K562 (cell line): ENCODE data around the gene HOXB4. TPM values are rescaled to one million over a fixed set of nuclear protein-coding genes. Genes with fewer than 3 reads are reported as not detected.
A peak's percentile ranks its signal among the peaks of the same experiment; 100 is the strongest.

Experiments
- KAT7 ChIP-seq: sonication (generic); formaldehyde crosslinking; IDR thresholded peaks from 2 replicates; pipeline ENCODE4 v1.8.0; 2022; ENCODE audit warnings: missing genetic modification reagents, mild to moderate bottlenecking, borderline replicate concordance
- L3MBTL2 ChIP-seq: fragments of 450-650 bp; IDR thresholded peaks from 2 replicates; pipeline ENCODE4 v1.6.1; 2016; ENCODE audit warnings: mild to moderate bottlenecking, moderate library complexity
- MAZ ChIP-seq, 2 experiments: fragments of 450-650 bp in 1 of 2; sonication (generic) in 1 of 2; formaldehyde crosslinking; IDR thresholded peaks in 1 of 2; conservative IDR thresholded peaks in 1 of 2; 2 replicates each; pipeline versions ENCODE4 v1.4.0 to v1.5.0; 2020; ENCODE audit warnings: mild to moderate bottlenecking in 1 of 2, missing genetic modification reagents in 1 of 2
- MEIS2 ChIP-seq: fragments of 450-650 bp; IDR thresholded peaks from 2 replicates; pipeline ENCODE4 v1.6.1; 2014; ENCODE audit warnings: mild to moderate bottlenecking; ENCODE audit not compliant: partially characterized antibody
- MTA3 ChIP-seq: fragments of 450-650 bp; formaldehyde crosslinking; IDR thresholded peaks from 2 replicates; pipeline ENCODE4 v1.6.1; 2017; ENCODE audit warnings: mild to moderate bottlenecking, borderline replicate concordance
- OTX1 ChIP-seq: fragments of 450-650 bp; formaldehyde crosslinking; IDR thresholded peaks from 2 replicates; pipeline ENCODE4 v1.4.0; 2022; ENCODE audit warnings: mild to moderate bottlenecking
- SIN3A ChIP-seq, 2 experiments: fragments of 150-350 bp in 1 of 2; IDR thresholded peaks; 2 replicates each; pipeline ENCODE4 v1.6.1; 2011 to 2016; ENCODE audit warnings: borderline replicate concordance in 2 of 2, low read depth in 2 of 2, low read length in 2 of 2, mild to moderate bottlenecking in 2 of 2, moderate library complexity in 2 of 2; ENCODE audit not compliant: control insufficient read depth in 1 of 2
- SPI1 ChIP-seq: IDR thresholded peaks from 2 replicates; pipeline ENCODE4 v1.6.1; 2011; ENCODE audit warnings: low read depth, low read length, control low read depth, borderline replicate concordance
- THAP12 ChIP-seq: fragments of 250-450 bp; sonication (Bioruptor Pico); IDR thresholded peaks from 2 replicates; pipeline ENCODE4 v1.9.0; 2021; ENCODE audit warnings: mild to moderate bottlenecking, inconsistent platforms
- YY1 ChIP-seq, 3 experiments: IDR thresholded peaks; 2 replicates each; pipeline ENCODE4 v1.6.1; 2011; ENCODE audit warnings: low read length in 2 of 3, mild to moderate bottlenecking in 2 of 3, moderate library complexity in 2 of 3, borderline replicate concordance in 1 of 3, control low read depth in 1 of 3, low read depth in 1 of 3; ENCODE audit not compliant: insufficient read depth in 3 of 3, insufficient replicate concordance in 2 of 3, control insufficient read depth in 1 of 3, insufficient read length in 1 of 3; ENCODE audit errors: extremely low read depth in 1 of 3
- ZBTB17 ChIP-seq: fragments of 450-650 bp; formaldehyde crosslinking; IDR thresholded peaks from 2 replicates; pipeline ENCODE4 v1.4.0; 2020; ENCODE audit warnings: mild to moderate bottlenecking
- ZNF253 ChIP-seq: fragments of 250-450 bp; sonication (Bioruptor Pico); conservative IDR thresholded peaks from 2 replicates; pipeline ENCODE4 v1.6.1; 2021; ENCODE audit warnings: mild to moderate bottlenecking
- ZNF780A ChIP-seq: fragments of 250-450 bp; sonication (Bioruptor Pico); IDR thresholded peaks from 2 replicates; pipeline ENCODE4 v1.5.0; 2021; ENCODE audit warnings: mild to moderate bottlenecking
- polyA plus RNA-seq, 8 experiments: library from polyadenylated mRNA; depleted of rRNA in 4 of 8; stranded (reverse) in 5 of 8; unstranded in 3 of 8; fragments of >200 nt; fragmentation: Nextera tagmentation in 2 of 8; fragmentation: Illumina TruSeq in 1 of 8; extraction: Ambion mirVana in 2 of 8; extraction: Trizol in 1 of 8; gene quantifications; 2 replicates each; pipeline versions ENCODE4 v1.2.1 to v1.2.3, GENCODE V29; 2011 to 2014; ENCODE audit warnings: inconsistent platforms in 1 of 8, missing spikeins in 1 of 8
- total RNA-seq, 7 experiments: library from RNA; depleted of rRNA in 6 of 7; stranded (reverse); fragments of >200 nt in 6 of 7; fragmentation: Illumina TruSeq in 2 of 7; extraction: Trizol in 2 of 7; gene quantifications; 2 replicates each; pipeline versions ENCODE4 v1.2.1 to v1.2.3, GENCODE V29; 2011 to 2021; ENCODE audit warnings: low replicate concordance in 1 of 7
- TF ChIP-seq, protein P1 (sequence below): fragments of 450-650 bp; formaldehyde crosslinking; IDR thresholded peaks from 2 replicates; pipeline ENCODE4 v1.4.0; 2022; ENCODE audit warnings: mild to moderate bottlenecking, moderate library complexity

Gene HOXB4
- total and polyA plus RNA-seq, 9 of the 15 experiments (the other 6 are each of a cell fraction or from before 2014, with no cell fraction given): 1.6 to 34.9 (median 14.9) TPM

DNA sequence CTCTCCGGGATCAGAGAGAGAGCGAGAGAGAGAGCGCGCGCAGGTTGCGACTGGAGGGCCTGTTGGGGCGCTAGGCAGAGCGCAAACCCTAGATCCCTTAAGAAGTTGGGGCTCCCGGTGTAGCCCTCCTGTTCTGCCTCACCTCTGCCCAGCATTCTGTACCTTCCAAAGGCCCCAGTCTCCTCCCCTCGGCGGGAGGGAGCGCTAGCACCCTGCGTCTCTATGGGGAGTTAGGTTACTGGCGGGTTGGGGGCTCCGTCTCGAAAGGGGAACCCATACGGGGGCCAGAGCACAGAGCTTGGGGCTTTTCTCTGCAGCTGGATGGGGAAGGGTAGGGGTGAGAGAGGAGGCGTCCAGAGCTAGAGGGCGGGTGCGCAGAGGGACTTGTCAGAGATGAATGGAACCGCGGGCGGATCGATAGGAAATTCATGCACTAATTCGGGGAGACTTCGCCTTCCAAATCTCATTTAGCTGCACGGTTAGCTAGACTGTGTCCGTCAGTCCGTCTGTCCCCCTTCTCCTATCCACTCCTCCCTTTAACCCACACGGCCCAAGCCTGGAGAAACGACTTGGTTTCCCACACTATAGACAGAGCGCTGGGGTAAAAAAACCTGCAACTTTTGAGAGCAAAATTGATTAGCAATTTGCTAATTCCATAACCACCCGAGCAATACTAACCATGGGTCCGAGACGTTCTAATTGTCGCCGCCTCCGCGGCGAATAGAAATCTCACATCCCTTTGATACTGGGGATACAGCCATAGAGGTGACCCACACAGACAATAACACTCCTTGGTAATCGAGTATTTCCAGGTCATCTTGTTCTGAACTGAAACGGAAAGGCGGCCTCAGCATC is 693 bp upstream of the HOXB4 start (continued):
- peak; percentile 64; the same call in 1 of the 2 replicates for TF ChIP-seq ZNF780A (CRISPR knock-in tag)
- peak; percentile 44 for TF ChIP-seq MEIS2
- 0 out of 2 replicates have a peak, but pooled peaks have one; percentile 19 for TF ChIP-seq THAP12 (CRISPR knock-in tag)
- 0 out of 2 replicates have a peak, but pooled peaks have one; percentile 43 for TF ChIP-seq MTA3
- TF ChIP-seq MAZ (CRISPR knock-in tag; conservative IDR thresholded peaks at IDR 0.05 in 1 of 2, IDR thresholded peaks at IDR 0.05 in 1 of 2): peak in 1 of 2 experiments; percentile 66; a peak in 3 of 4 replicates
- TF ChIP-seq OTX1 (CRISPR knock-in tag): peak; percentile 88
- TF ChIP-seq ZNF253 (CRISPR knock-in tag): 0 out of 2 replicates have a peak, but pooled peaks have one; percentile 9
- TF ChIP-seq, protein P1, sequence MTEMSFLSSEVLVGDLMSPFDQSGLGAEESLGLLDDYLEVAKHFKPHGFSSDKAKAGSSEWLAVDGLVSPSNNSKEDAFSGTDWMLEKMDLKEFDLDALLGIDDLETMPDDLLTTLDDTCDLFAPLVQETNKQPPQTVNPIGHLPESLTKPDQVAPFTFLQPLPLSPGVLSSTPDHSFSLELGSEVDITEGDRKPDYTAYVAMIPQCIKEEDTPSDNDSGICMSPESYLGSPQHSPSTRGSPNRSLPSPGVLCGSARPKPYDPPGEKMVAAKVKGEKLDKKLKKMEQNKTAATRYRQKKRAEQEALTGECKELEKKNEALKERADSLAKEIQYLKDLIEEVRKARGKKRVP: 0 out of 2 replicates have a peak, but pooled peaks have one; percentile 22
- peak; percentile 55 for TF ChIP-seq SPI1
- TF ChIP-seq SIN3A (IDR thresholded peaks at IDR 0.05; ENCODE audit: borderline replicate concordance in 2 of 2, control insufficient read depth in 1 of 2, low read depth in 2 of 2, low read length in 2 of 2): 0 out of 4 replicates have a peak, but pooled peaks of 1 of the 2 experiments have one; percentile 24
- 0 out of 2 replicates have a peak, but pooled peaks have one; percentile 35 for TF ChIP-seq ZBTB17 (CRISPR knock-in tag)
- TF ChIP-seq YY1 (IDR thresholded peaks at IDR 0.05; ENCODE audit: borderline replicate concordance in 1 of 3, control insufficient read depth in 1 of 3, extremely low read depth in 1 of 3, insufficient read depth in 3 of 3, insufficient read length in 1 of 3, insufficient replicate concordance in 2 of 3, low read depth in 1 of 3, low read length in 2 of 3): peak in 1 of 3 experiments; percentile 31
- 0 out of 2 replicates have a peak, but pooled peaks have one; percentile 39 for TF ChIP-seq KAT7 (CRISPR knock-in tag)
- TF ChIP-seq L3MBTL2: peak; percentile 22; the same call in 1 of the 2 replicates
